Naive thymus-derived CD8-positive, alpha-beta T cell (primary cell): Measurements from ENCODE around the gene PHLDA3. TPM values are rescaled to one million over a fixed set of nuclear protein-coding genes. Genes with fewer than 3 reads are reported as not detected.

Source experiments
- ATAC-seq, 2 donors: fragments of 150-1000 bp; cut with Tn5 transposase in 1 of 2; sonication (Bioruptor Pico), chemical (Tn5 transposase) in 1 of 2; 1 replicate in 1 of 2; 2 replicates in 1 of 2; pipeline ENCODE4 v1.10.0; 2021; ENCODE audit warnings: mild to moderate bottlenecking in 2 of 2, moderate library complexity in 2 of 2
- POLR2A ChIA-PET: fragments of 350-600 bp; sonication (Branson Sonifier 250); formaldehyde crosslinking; loops from one replicate; lab custom pipeline; 2021; ENCODE audit warnings: antibody characterized with exemption; lab: Charles Lee
- DNase-seq, 10 donors: peaks; one replicate each; pipeline versions ENCODE4 v3.0.0 to v3.0.0-alpha.2; 2020 to 2022
- H3K27ac Mint-ChIP-seq, 10 donors: one replicate each; pipeline ENCODE4 v1.8.0; 2020 to 2022; ENCODE audit warnings: mild to moderate bottlenecking in 10 of 10, mixed read lengths in 10 of 10, moderate library complexity in 4 of 10, inconsistent platforms in 1 of 10
- H3K27me3 Mint-ChIP-seq, 5 donors: one replicate each; pipeline ENCODE4 v1.8.0; 2021 to 2022; ENCODE audit warnings: mixed read lengths in 5 of 5
- H3K36me3 Mint-ChIP-seq, 3 donors: one replicate each; pipeline ENCODE4 v1.8.0; 2020 to 2022; ENCODE audit warnings: mixed read lengths in 3 of 3, mild to moderate bottlenecking in 2 of 3, inconsistent platforms in 1 of 3
- H3K4me1 Mint-ChIP-seq, 4 donors: one replicate each; pipeline ENCODE4 v1.8.0; 2021 to 2022; ENCODE audit warnings: mixed read lengths in 4 of 4
- H3K4me3 Mint-ChIP-seq, 10 donors: one replicate each; pipeline ENCODE4 v1.8.0; 2020 to 2022; ENCODE audit warnings: mild to moderate bottlenecking in 10 of 10, mixed read lengths in 10 of 10, moderate library complexity in 6 of 10, inconsistent platforms in 1 of 10
- H3K9me3 Mint-ChIP-seq, 9 donors: one replicate each; pipeline ENCODE4 v1.8.0; 2020 to 2022; ENCODE audit warnings: mixed read lengths in 9 of 9, mild to moderate bottlenecking in 3 of 9, inconsistent platforms in 1 of 9, moderate library complexity in 1 of 9
- polyA plus RNA-seq, 3 donors: library from polyadenylated mRNA; unstranded; fragments of 300-500 nt; fragmentation: Illumina TruSeq; gene quantifications; one replicate each; pipeline ENCODE4 v1.2.3, GENCODE V29; 2021
- total RNA-seq, 8 experiments: library from RNA in 2 of 8; stranded (reverse) in 2 of 8; gene quantifications; one replicate each; pipeline ENCODE4 v1.2.3 and lab custom pipeline; 2021 to 2026

PHLDA3 gene
- total and polyA plus RNA-seq, 5 experiments from 2014 or later: 0.55 to 0.60 TPM; not detected in 3

DNA sequence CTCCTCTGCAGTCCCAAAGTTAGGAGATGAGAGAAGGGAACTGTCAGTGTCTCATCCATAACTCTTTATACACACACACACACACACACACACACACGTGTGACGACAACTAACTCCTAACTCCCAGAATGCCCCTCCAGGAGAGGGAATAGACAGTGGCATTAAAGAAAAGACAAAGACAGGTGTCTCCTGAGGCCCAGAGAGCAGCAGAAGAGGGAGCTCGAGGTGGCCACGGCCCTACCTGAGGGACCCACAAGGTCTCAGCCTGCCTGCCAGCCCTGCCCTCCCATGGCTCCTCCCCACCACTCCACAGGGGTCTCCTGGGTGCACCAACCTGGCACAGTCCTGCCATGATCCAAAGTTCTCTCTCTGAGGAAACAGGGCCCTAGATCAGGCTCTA is 1.6 kb upstream of the PHLDA3 start:
- no peak overlapping the region for H3K27ac Mint-ChIP-seq
- ATAC-seq: no peak
- H3K4me1 Mint-ChIP-seq: peaks cover 0 to 10% (median 4%) of the 10 kb centered on the region in 4 donors
- no peaks in the 10 kb centered on the region for H3K9me3 Mint-ChIP-seq
- H3K36me3 Mint-ChIP-seq: no peaks in the 10 kb centered on the region
- H3K27me3 Mint-ChIP-seq: peaks cover 28 to 59% (median 45%) of the 10 kb centered on the region in 5 donors
- POLR2A ChIA-PET: no interaction called here
- DNase-seq: no peak
- H3K4me3 Mint-ChIP-seq: peak overlapping the region in 1 of 10 donors; percentile 54

DNA sequence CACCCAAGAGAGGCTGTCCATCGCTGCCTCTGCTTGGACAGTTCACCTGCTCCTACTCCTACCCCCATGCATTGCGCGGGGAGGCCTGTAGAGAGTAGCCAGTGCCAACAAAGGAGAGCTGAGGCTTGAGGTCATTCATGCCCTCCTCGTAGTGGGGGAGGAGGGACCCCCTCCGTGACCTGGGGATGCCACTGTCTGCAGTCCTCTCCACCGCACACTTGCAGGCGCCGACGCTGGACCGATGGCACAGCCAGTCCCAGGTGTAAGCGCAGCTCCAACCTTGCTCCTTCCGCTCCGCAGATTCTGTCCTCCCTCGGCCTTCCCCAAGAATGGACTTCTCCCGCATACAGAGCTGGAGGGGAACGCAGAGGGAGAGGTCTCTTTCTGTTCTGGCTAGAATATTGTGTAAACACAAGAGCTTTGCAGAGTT is 672 bp upstream of the PHLDA3 start:
- Mint-ChIP-seq H3K36me3 (no peaks in the 10 kb centered on the region), H3K9me3 (no peaks in the 10 kb centered on the region), H3K4me1 (peaks cover 0 to 10% (median 4%) of the 10 kb centered on the region in 4 donors), H3K27me3 (peaks cover 26 to 68% (median 45%) of the 10 kb centered on the region in 5 donors), H3K4me3 (peak overlapping the region in 8 of 10 donors; percentile 24 to 66 (median 44)), H3K27ac (no peak overlapping the region)
- POLR2A ChIA-PET: no interaction called here
- ATAC-seq (no peak), DNase-seq (no peak)

DNA sequence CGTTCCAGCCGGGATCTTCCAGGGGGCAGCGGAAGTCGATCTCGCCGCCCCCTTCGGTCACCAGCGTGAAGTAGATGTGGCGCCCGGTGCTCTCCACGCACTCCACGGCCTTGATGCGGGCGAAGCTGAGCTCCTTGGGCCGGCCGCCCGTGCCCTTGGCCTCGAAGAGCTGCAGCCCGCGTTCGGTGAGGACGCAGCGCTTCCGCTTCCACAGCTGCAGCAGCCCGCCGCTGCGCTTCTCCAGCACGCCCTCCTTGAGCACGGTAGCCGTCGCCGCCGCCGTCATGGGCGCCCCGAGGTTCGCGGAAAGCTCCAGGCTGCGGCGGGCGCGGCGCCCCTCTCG is 516 bp downstream of the PHLDA3 start:
- Mint-ChIP-seq H3K9me3 (no peaks in the 10 kb centered on the region), H3K27me3 (peaks cover 24 to 61% (median 41%) of the 10 kb centered on the region in 5 donors), H3K27ac (no peak overlapping the region), H3K4me3 (peak overlapping the region in 3 of 10 donors; percentile 6 to 15 (median 10)), H3K36me3 (no peaks in the 10 kb centered on the region), H3K4me1 (peaks cover 0 to 10% (median 4%) of the 10 kb centered on the region in 4 donors)
- ATAC-seq (no peak), DNase-seq (no peak)
- POLR2A ChIA-PET: no interaction called here

DNA sequence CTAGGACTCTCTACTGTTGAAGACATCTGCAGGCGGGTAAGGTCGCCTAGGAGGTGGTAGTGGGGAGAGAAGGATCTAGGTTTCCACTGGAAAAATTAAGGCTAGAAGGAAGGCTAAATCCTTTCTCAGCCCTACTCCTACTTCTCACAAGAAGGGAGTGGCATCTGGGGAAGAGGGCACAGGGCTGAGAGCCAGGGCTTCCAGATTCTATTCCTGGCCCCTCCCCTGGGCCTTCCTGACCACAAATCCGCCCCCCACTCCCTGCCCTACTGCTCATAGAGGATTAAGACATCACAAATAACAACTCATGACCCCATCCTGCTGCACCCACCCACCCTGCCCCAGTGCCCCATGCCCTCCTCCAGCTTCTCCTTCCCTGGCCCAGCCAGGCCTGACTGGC is 2.5 kb downstream of the PHLDA3 start:
- H3K4me3 Mint-ChIP-seq: no peak overlapping the region

DNA sequence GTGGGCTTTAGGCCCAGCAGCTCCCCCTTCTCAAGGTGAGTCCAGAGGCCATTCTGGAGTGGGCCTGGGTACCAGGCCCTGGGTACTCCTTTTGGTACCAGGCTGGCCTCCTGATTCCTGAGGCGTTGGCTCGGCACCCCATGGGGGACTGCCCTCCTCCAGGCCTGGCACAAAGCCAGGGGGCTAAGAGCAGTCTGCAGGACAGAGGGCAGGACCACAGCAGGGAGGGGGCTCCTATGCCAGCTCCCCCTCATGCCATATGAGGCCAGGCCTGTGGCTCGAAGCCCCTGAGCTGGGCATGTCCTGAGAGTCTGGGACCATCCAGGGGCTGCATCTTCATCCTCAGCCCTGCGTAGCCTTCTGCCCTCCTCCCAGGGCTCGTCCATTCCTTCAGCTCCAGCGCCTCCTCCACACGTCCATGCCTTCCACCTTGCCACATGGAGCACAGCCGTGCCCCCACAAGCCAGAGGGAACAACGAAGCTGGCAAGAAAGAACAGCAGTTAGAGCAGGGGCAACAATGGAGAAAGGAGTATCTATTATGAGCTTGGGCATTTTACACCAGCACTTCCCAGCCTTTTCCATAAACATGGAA is 3.2 kb downstream of the PHLDA3 start:
- peak overlapping the region in 1 of 10 donors; percentile 29 for H3K4me3 Mint-ChIP-seq
- H3K36me3 Mint-ChIP-seq: no peaks in the 10 kb centered on the region
- H3K9me3 Mint-ChIP-seq: no peaks in the 10 kb centered on the region
- POLR2A ChIA-PET: no interaction called here
- DNase-seq (no peak), ATAC-seq (no peak)
- peaks cover 0 to 10% (median 4%) of the 10 kb centered on the region in 4 donors for H3K4me1 Mint-ChIP-seq
- peaks cover 12 to 39% (median 28%) of the 10 kb centered on the region in 5 donors for H3K27me3 Mint-ChIP-seq
- H3K27ac Mint-ChIP-seq: no peak overlapping the region

More for the DNA sequence above, 2.5 kb downstream of the PHLDA3 start:
- H3K36me3 Mint-ChIP-seq: no peaks in the 10 kb centered on the region
- no peak overlapping the region for H3K27ac Mint-ChIP-seq
- no peaks in the 10 kb centered on the region for H3K9me3 Mint-ChIP-seq
- peaks cover 0 to 10% (median 4%) of the 10 kb centered on the region in 4 donors for H3K4me1 Mint-ChIP-seq
- POLR2A ChIA-PET: no interaction called here
- no peak for DNase-seq
- peaks cover 16 to 46% (median 30%) of the 10 kb centered on the region in 5 donors for H3K27me3 Mint-ChIP-seq
- no peak for ATAC-seq

DNA sequence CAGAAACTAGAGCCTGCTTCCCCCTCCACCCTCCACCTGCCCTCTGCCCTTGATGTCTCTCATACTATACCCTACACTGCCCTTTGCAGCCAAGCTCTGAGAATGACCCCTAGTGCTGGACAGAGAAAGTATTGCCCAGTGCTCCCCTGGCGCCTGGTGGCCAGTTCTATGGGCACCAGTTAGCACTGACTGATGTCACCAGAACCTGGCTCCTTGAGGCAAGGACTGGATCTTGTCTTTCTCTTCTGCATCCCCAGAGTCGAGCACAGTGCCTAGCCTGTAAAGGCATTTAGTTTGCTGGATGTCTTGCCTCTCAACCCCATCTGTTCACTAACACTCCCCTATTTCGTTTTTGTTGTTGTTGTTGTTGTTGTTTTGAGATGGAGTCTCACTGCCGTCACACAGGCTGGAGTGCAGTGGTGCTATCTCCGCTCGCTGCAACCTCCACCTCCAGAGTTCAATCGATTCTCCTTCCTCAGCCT is 5.9 kb downstream of the PHLDA3 start:
- ATAC-seq: no peak
- peaks cover 0 to 5% (median 2%) of the 10 kb centered on the region in 4 donors for H3K4me1 Mint-ChIP-seq
- no peaks in the 10 kb centered on the region for H3K36me3 Mint-ChIP-seq
- no peak for DNase-seq
- no peak overlapping the region for H3K27ac Mint-ChIP-seq
- H3K4me3 Mint-ChIP-seq: no peak overlapping the region
- H3K9me3 Mint-ChIP-seq: no peaks in the 10 kb centered on the region
- POLR2A ChIA-PET: no interaction called here
- H3K27me3 Mint-ChIP-seq: peaks cover 4 to 25% (median 16%) of the 10 kb centered on the region in 5 donors

DNA sequence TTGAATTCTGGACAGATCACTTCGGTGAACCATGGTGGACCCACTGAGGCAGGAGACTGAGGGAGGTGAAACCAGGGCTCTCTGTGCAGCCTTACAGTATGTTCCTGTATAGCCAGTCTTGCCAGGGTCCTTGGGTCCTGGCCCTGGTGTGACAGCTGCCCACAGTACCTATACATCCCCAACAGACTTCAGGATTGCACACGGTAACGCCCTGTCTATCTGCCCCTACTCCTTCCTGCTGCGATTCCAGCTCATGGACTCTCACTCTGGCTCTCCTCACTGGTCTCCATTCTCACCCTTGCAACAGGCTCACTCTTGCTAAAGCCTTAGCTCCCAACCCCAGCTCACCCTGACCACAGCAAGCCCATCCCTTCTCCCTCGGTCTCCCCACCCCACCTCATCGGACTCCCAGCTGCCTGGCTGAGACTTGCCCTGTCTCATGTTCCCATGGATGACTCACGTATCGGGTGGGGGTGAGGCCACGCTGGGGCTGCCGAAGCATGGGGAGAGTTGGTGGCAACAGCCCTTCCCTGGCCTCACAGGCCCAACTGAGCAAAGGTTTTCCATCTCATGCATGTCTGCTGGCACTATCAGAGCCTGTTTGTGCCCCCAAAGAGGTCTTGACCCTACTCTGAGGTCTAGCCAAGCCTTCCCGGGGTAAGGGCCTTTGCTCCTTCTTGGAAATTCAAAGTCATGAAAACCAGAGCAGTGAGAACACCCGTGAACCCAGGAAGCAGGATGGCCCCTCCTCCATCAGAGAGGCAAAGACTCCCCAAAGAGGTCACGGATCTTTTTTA is 7.1 kb downstream of the PHLDA3 start:
- Mint-ChIP-seq H3K9me3 (no peaks in the 10 kb centered on the region), H3K27ac (no peak overlapping the region), H3K27me3 (peaks cover 0 to 19% (median 10%) of the 10 kb centered on the region in 5 donors), H3K36me3 (no peaks in the 10 kb centered on the region), H3K4me1 (no peaks in the 10 kb centered on the region), H3K4me3 (no peak overlapping the region)
- no peak for ATAC-seq
- POLR2A ChIA-PET: no interaction called here
- DNase-seq: no peak

DNA sequence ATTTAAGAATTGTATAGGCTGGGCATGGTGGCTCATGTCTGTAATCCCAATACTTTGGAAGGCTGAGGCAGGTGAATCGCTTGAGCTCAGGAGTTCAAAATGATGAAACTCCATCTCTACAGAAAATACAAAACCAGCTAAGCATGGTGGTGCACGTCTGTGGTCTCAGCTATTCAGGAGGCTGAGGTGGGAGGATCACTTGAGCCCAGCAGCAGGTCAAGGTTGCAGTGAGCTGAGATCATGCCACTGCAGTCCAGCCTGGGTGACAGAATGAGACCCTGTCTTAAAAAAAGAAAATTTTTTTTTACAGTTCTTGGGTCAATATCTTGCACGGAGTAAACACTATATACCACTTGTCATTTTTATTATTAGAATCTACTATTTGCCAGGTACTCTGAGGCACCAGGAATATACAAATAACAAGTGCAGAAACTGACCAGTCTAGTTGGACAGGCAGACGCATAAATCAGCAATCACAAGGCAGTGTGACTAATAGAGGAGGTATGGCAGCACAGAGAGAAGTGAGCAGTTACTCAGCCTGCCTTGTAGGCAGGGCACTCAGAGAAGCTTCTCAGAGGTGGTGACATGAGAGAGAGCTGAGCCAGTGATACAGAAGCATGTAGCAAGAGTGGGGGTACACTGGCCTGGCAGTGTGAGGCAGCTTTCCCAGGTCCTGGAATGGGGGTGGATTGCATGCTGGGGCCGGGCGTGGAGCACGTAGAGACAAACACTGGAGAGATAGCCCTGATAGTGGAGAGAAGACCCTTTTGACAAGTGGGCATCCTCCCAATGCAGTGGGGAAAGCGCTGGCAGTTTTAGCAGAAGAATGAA is 8.0 kb downstream of the PHLDA3 start:
- Mint-ChIP-seq H3K36me3 (no peaks in the 10 kb centered on the region), H3K4me3 (no peak overlapping the region), H3K27me3 (peaks cover 0 to 14% (median 9%) of the 10 kb centered on the region in 5 donors), H3K9me3 (no peaks in the 10 kb centered on the region), H3K4me1 (no peaks in the 10 kb centered on the region), H3K27ac (no peak overlapping the region)
- POLR2A ChIA-PET: no interaction called here
- ATAC-seq (no peak), DNase-seq (no peak)

DNA sequence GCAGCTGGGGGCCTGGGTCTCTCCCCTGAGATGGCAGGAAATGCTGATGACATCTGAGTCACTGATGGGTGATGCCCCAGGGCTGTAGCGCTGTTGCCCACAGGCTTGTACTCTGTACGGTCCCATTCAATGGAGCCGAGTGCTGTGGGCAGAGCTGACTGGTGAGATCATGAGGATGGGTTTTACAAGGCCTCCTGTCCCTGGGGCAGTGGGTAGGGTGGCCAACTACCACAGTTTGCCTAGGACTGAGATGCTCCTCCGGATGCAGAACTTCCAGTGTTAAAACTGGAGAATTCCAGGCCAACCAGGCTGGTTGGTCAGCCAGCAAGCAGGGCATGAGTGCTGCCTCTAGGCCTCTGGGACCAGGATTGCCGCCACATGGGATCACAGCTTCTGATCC is 9.2 kb downstream of the PHLDA3 start:
- ATAC-seq (no peak), DNase-seq (no peak)
- H3K36me3 Mint-ChIP-seq: no peaks in the 10 kb centered on the region
- no peak overlapping the region for H3K4me3 Mint-ChIP-seq
- POLR2A ChIA-PET: no interaction called here
- H3K27ac Mint-ChIP-seq: no peak overlapping the region
- H3K27me3 Mint-ChIP-seq: peaks cover 0 to 14% (median 3%) of the 10 kb centered on the region in 5 donors
- H3K9me3 Mint-ChIP-seq: no peaks in the 10 kb centered on the region
- no peaks in the 10 kb centered on the region for H3K4me1 Mint-ChIP-seq

DNA sequence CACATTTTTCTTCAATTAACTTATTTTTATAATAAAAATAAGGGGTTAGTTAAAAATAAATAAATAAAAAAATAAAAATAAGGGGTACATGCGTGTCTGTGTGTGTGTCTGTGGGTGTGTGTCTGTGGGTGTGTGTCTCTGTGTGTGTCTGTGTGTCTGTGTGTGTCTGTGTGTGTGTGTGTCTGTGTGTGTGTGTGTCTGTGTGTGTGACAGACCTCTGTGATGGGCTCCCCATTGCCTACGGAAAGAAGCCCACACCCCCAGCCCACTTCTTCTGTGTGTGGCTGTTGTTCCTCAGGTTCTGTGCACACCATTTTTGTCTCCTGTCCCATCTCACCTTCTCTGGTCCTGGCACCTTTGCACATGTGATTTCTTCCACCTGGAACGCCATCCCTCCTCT is 9.9 kb downstream of the PHLDA3 start:
- Mint-ChIP-seq H3K36me3 (no peaks in the 10 kb centered on the region), H3K4me3 (no peak overlapping the region), H3K4me1 (peaks cover 0 to 1% (median 0%) of the 10 kb centered on the region in 4 donors), H3K9me3 (no peaks in the 10 kb centered on the region), H3K27ac (peak overlapping the region in 1 of 10 donors; percentile 16), H3K27me3 (peaks cover 0 to 11% (median 3%) of the 10 kb centered on the region in 5 donors)
- DNase-seq (no peak), ATAC-seq (no peak)
- POLR2A ChIA-PET: no interaction called here

DNA sequence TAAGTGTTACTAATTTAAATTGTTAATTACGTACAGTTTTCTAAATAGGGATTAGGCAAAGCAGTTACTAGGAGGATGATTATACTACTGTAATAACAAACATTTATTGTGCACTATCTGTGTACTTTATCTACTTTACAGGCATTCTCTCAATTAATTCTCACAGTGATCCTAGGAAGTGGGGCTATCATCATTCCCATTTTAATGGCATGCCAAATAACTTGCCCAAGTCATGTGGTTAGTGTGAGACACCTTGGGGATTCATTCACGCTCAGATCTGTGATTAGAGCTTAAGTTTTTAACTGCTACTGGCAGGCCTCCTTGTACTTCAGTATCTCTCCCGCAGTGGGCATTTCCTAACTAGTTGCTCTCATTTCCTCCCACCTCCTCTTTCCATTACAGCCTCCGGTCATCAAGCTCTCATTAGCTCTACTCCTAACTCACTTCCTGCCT is 11.5 kb downstream of the PHLDA3 start:
- DNase-seq (no peak), ATAC-seq (no peak)
- peaks cover 0 to 11% (median 7%) of the 10 kb centered on the region in 5 donors for H3K27me3 Mint-ChIP-seq
- POLR2A ChIA-PET: no interaction called here
- peaks cover 0 to 3% (median 0%) of the 10 kb centered on the region in 4 donors for H3K4me1 Mint-ChIP-seq
- H3K27ac Mint-ChIP-seq: no peak overlapping the region
- H3K9me3 Mint-ChIP-seq: peaks cover 0 to 2% (median 0%) of the 10 kb centered on the region in 9 donors
- no peak overlapping the region for H3K4me3 Mint-ChIP-seq
- H3K36me3 Mint-ChIP-seq: no peaks in the 10 kb centered on the region

DNA sequence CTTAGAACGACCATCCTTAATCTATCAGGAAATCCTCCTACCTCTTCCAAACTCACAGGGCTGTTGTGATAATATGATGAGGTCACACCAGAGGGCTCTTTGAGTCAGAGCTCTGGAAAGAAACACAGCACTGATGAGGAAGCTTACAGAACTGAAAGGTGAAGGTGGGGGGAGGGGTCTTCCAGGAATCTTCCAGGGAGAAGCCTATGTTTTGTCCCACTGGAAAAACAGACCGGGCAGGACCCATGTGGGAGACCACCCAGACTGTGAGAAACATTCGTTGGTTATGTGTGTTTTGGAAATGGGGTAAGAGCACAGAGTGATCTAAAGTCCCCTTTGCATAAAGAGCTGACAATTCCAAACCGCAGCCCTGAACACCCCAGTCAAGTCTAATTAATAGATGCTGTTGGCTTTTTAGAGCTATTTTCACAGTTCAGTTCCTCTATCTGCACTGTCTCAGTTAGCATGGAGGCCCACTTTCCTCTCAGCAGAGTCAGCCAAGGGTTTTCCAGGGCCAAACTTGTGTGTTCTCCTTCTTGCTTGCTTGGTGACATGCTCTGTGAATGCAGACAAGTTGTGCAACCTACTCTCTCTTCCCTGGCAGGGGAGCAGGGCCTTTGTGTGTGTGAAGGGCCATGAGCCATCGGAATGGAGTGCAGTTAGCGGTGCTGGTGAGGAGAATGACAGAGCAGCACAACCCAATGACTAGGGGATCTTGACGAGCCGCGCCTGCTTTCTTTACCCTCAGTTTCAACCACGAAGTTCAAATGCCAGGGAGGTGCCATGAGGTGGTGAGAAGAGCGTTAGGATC is 12.3 kb downstream of the PHLDA3 start:
- ATAC-seq (no peak), DNase-seq (no peak)
- Mint-ChIP-seq H3K4me1 (peaks cover 0 to 3% (median 0%) of the 10 kb centered on the region in 4 donors), H3K27ac (peak overlapping the region in 1 of 10 donors; percentile 55), H3K27me3 (peaks cover 0 to 14% (median 11%) of the 10 kb centered on the region in 5 donors), H3K4me3 (no peak overlapping the region), H3K36me3 (no peaks in the 10 kb centered on the region), H3K9me3 (peaks cover 0 to 2% (median 0%) of the 10 kb centered on the region in 9 donors)
- POLR2A ChIA-PET: no interaction called here
